Prostate gland (tissue), 2 donors: ENCODE data around the gene KRT33A.

Experiments used
- POLR2A ChIP-seq: fragments of 450-650 bp; IDR thresholded peaks from one replicate; pipeline ENCODE4 v1.6.1; 2016; ENCODE audit warnings: antibody characterized with exemption, mild to moderate bottlenecking
- TF ChIP-seq, protein P1 (sequence below), 4 experiments: fragments of 200-600 bp in 2 of 4; fragments of 450-650 bp in 2 of 4; sonication (generic) in 2 of 4; IDR thresholded peaks; 1 replicate in 3 of 4; 2 replicates in 1 of 4; pipeline ENCODE4 v1.5.1; 2016 to 2019; ENCODE audit warnings: antibody characterized with exemption in 4 of 4, mild to moderate bottlenecking in 2 of 4, moderate library complexity in 2 of 4

DNA sequence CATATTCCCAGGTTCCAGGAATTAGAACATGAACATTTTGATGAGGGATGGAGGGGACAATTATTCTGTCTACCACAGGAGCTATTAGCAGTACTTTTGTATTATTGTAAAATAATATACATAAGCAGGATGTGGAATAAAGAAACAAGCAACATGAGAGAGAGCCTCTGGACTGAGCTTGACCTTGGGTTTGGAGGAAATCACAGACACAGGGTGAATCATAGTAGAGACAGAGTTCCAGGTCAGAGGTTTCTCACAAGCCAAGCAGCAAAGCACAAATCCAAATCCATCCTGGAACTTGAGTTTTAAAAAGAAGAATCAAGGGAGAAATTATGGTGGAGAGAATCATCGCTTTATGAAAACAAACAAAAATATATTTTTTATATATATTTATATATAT lies 41.6 kb upstream of the KRT33A start:
- TF ChIP-seq, protein P1, sequence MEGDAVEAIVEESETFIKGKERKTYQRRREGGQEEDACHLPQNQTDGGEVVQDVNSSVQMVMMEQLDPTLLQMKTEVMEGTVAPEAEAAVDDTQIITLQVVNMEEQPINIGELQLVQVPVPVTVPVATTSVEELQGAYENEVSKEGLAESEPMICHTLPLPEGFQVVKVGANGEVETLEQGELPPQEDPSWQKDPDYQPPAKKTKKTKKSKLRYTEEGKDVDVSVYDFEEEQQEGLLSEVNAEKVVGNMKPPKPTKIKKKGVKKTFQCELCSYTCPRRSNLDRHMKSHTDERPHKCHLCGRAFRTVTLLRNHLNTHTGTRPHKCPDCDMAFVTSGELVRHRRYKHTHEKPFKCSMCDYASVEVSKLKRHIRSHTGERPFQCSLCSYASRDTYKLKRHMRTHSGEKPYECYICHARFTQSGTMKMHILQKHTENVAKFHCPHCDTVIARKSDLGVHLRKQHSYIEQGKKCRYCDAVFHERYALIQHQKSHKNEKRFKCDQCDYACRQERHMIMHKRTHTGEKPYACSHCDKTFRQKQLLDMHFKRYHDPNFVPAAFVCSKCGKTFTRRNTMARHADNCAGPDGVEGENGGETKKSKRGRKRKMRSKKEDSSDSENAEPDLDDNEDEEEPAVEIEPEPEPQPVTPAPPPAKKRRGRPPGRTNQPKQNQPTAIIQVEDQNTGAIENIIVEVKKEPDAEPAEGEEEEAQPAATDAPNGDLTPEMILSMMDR (IDR thresholded peaks at IDR 0.05): no peak
- no peak for TF ChIP-seq POLR2A
